GM12874 (cell line): ENCODE data around the gene MAP1A.

Source experiments
- CTCF ChIP-seq: IDR thresholded peaks from 2 replicates; pipeline ENCODE4 v1.5.1; 2011; ENCODE audit warnings: low read depth, mild to moderate bottlenecking, control low read depth, low read length, moderate library complexity; ENCODE audit not compliant: insufficient read depth

The MAP1A gene

DNA sequence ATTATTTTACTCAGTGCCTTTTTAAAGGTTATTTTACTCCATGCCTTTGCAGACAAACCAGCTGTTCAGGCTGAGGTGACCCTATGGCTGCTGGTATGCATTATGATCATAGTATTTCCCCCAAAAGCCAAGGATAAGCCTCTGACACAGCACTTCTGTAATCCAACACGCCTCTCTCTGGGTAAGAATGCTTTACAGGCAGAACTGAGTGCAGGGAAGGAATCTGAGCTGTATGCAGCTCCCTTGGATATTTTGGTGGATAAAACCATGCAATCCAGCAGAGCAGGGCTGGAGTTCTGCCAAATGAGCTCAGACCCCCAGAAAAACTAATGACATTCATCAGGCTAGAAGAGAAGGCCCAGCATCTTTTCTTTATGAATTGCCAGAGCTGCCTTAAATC, 11.7 kb upstream of the MAP1A start:
- no peak for TF ChIP-seq CTCF

- TF ChIP-seq CTCF = no peak
These were observed 9.0 kb upstream of the MAP1A start for GRCh38 chr15:43508421-43508820.

GRCh38 chr15:43508991-43509659, 8.3 kb upstream of the MAP1A start:
- TF ChIP-seq CTCF = no peak

DNA sequence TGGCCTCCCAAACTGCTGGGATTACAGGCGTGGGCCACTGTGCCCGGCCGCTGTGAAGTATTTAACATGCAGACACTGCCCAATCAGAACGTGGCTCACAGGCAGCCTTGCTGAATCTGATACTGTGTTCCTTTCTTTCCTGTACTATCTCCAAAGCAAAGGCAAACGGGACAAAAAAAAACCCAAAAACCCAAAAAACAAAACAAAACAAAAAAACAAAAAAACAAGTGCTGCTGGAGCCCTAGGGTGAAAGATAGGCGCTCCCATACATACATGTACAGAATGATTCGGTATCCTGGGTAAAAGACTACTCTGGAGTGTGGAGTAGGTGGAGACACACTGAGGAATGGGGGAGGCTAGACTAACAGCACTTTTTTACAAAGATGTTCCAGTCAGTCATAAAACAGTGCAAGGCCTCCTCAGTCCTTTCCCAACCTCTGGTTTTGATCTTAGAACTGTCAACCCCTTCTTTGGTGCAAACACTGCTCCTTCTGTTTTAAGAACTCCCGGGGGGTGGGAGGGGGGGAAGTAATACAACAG, 7.7 kb upstream of the MAP1A start:
- no peak for TF ChIP-seq CTCF

- TF ChIP-seq CTCF = 0 out of 2 replicates have a peak, but pooled peaks have one; percentile 14
These were observed 7.0 kb upstream of the MAP1A start for GRCh38 chr15:43510200-43511011.

GRCh38 chr15:43511012-43511885, 6.2 kb upstream of the MAP1A start:
- TF ChIP-seq CTCF = no peak

- TF ChIP-seq CTCF = no peak
These were observed 3.9 kb upstream of the MAP1A start for GRCh38 chr15:43513550-43513949.
